Inflammatory macrophage (primary cell): ENCODE results near the gene PPM1H.
"Not testable (repeated sequence)": the region's sequence is repeated elsewhere in the genome, so short reads cannot be mapped to it uniquely, and the experiment has no call there.

Source experiments
- DNase-seq, 2 donors: peaks; one replicate each; pipeline ENCODE4 v3.0.0-alpha.2; 2020 to 2022

Gene PPM1H

DNA sequence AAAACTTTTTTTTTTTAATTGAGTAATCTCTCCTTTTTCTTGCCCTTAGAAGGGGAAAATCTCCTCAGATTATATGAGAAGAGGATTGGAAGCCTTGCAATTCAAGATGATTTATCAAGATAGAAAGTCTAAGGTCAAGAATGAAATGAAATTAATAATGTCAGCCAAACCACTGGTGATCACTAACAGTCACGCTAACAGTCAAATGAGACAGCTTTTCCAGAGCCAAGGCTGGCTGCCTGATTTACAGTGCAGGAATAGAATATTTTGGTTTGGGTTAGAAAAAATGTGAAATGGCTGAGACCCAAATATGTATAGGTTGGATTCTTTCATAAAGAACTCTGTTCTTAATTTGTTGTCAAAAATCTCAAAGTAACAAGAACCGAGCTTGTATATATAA lies 204.3 kb downstream of the PPM1H start:
- DNase-seq = no peak

DNA sequence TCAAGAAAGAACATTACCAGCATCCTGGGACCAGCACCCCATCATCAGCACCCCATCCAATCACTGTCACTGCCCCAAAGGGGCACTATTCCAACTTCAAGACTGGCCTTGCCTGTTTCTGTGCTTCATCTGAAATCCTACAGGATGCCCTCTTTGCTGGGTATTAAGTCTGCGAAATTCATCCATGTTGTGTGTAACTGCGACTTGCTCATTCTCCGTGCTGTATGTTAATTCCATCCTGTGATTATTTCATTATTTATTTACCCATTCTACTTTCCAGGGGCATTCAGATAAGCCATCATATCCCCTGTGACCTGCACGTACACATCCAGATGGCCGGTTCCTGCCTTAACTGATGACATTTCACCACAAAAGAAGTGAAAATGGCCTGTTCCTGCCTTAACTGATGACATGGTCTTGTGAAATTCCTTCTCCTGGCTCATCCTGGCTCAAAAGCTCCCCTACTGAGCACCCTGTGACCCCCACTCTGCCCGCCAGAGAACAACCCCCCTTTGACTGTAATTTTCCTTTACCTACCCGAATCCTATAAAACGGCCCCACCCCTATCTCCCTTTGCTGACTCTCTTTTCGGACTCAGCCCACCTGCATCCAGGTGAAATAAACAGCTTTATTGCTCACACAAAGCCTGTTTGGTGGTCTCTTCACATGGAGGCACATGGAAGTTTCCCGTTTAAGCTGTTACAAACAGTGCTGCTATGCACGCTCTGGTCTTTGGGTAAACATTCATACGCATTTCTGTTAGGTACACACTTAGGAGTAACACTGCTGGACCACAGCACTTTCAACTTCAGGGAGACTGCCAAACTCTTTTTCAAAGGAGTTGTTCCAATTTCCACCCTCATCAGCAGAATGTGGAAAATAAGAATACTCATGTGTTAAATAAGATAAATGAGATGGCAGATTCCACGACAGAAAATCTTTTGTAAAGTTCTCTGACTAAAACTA lies 205.1 kb downstream of the PPM1H start:
- not testable (repeated sequence) for DNase-seq

DNA sequence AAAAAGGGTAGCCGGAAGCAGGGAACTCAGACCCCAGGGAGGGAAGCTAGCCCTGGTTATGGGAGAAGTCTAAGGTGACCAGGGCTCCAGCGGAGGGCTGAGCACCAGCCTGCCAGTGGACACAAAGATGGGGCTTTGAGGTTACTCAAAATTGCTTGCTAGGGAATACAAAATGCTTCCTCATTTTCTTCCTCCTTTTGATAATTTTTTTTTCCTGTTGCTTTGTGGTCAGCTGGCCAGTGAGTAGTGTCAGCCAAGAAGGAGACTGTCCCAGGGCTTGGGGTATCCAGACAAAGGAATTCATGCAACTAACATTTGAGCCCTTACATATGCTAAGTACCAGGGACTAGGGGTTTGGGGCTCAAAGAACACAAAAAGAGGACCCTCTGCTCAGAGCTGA lies 206.2 kb downstream of the PPM1H start:
- peak in 1 of 2 donors; percentile 71 for DNase-seq

DNA sequence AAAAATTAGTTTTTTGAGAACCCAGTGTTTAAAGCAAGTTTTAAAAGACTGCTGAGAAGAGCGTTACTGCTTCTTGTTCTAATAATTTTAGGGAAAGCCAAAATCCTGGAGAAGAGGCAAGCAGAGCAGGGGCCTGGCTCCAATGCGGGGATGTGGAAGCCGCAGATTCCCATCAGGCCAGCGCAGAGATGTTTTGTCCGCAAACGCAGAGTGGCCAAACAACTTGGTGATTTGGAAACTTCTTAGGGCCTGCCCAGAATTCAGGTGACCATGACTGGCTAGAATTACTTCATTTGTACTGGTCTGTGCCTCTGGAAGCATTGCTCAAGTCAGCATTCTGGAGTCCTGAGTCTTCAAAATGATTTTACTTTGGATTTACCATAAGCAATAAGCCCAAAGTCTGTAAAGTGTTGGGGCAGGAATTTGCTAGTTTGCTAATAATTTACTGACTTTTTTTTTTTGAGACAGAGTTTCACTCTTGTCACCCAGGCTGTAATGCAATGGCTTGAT lies 208.4 kb downstream of the PPM1H start:
- DNase-seq = peak in 1 of 2 donors; percentile 23

DNA sequence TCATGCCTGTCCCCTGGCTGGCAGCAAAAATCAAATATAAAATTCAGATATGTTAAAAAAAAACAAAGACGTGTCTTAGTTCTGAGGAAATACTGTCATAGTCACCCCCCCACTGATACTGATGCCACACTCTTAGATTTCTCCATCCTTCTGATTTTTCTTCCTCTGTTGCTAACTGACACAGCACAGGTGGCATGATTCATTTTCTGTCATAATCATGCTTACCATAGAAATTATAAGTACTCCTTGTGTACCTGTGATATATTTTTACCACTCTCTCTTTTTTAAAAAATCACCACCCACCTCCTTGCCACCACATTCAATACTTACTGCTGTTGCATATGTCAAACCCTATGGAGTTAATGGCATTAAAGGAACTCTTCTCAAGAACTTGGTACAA lies 209.2 kb downstream of the PPM1H start:
- DNase-seq = no peak

DNA sequence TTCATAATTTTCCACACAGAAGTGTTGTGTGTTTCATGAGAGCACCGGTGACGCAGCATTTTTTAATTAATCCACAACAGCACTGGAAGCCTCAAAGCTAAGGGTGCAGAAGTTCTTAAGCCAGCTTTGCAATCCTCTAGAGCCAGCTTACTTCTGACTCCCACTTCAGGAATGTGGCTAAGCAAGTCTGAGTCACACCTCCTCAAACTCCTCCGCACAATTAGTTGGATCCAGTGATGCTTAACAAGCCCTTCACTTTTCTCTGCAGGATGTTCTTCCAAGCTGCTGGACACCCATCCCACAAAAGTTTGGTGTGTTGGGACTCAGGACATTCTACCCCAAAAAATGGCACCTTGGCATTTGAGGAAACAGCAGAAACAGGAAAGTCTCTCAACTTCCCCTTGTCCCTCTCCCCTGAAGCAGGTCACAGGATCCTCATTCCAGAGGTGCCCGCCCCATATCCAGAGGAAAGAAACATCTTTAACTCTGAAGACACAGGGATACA lies 210.0 kb downstream of the PPM1H start:
- peak; percentile 22 to 67 for DNase-seq

DNA sequence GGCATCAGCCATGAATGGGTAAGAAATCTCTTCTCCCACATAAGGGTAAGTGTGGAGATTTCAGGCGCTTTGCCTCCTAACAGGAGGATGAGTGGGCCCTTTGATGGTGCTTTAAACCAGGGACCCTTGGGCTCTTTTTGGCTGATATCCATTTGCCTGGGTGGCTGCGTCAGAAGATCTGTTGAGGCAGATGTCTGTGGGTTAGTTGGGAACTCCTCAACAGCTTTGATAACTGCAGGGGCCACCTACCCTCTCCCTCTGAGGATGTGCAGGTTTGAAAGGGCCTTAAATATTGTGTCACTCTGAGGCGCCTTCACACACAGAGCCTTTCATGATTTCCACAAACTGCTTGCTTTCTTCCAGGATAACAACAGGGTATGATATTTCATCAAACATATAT lies 210.7 kb downstream of the PPM1H start:
- no peak for DNase-seq

DNA sequence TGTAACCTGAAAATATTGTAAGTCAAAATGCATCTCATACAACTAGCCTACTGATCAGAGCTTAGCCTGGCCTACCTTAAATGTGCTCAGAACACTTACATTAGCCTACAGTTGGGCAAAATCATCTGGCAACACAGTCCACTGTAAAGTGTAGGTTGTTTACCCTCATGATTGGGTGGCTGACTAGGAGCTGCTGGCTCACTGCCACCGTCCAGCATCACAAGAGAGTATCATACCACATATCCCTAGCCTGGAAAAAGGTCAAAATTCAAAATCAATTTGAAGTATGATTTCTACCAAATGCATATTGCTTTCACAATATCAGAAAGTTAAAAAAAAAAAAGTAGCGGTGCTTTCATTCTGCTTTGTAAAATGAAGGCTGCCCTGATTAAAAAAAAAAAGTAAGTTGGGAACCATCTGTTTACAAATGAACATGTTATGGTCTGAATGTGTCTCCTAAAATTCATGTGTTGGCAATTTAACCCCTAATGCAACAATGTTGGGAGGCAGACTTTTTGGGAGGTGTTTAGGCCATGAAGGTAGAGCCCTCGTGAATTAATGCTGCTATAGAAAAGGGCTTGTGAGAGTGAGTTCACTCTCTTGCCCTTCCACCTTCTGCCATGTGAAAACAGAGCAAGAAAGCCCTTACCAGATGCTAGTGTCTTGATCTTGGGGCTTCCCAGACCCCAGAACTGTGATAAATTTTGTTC lies 211.8 kb downstream of the PPM1H start:
- no peak for DNase-seq

DNA sequence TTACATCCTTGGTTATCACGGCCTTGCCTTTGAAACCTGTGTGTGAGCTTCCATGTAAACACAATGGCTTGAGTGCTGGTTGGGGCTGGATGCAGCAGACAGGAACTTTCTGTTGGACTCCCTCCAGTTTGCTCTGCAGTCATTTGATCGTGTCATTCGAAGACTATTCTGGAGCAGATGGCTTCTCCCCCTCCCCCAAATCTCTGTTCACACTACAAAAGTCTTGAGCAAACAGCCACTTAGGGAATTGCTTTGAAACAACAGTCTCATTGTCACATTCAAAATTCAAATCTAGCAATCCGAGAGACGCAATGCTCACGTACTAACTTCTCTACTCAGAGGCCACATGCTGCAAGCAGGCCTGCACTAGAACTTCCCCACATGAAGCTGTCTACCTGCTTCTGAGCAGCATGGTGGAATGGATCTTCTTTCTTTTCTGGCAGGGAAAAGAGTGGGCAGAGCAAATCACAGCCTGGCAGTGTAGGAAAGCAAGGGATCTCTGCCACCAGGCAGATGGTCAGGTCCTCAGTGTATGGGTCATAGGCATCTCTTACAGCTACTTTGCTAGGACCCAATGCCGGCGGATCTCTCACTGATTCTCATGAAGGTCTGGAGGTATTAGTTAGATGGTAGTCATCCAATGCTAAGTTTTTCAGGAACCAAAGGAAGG lies 214.2 kb downstream of the PPM1H start:
- DNase-seq = no peak

DNA sequence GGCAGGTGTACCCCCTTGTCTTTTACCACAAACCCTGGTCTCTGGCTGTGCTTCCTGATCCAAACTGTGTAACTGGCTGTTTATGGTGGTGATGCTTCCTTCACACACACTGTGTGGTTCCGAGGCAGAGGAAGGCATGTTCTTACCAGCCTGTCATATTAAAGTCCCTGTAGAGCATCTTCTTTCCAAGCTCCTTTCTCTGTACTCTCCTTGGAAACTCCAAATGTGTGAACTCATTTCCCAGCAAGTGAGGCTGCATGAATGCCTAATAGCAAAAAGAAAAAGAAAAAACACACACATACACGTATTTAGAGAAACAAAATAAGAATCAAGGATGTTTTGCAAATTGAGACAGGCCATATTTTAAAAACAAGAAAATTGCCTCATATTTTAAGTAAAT lies 214.9 kb downstream of the PPM1H start:
- no peak for DNase-seq

DNA sequence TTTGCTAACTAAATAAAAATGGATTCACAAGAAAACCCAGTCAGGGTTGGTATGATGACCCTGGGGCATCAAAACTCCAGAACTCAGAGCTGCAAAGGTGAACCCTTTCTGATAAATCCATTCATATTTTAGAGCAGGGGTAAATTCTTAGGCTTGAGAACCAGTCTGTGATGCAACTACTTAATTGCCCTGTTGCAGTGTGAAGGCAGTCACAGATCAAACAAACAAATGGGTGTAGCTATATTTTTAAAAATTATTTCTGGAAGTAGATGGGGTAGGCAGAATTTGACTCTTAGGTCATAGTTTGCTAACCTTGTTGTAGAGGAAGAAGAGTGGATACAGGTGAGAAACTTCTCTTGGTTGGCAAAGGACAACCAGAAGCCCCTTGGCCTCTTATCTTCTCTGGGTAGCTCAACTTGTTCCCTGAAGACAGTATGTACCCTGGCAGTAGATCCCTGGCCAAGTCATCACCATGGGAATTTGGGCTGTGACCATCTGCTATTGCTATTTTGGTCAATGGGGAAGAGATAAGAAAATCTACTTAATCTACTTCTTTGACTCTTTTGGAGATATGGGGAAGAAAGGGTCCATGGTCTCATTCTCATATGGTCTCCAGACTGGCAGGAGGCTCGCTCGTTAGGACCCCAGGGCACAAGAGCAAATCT lies 216.1 kb downstream of the PPM1H start:
- no peak for DNase-seq

DNA sequence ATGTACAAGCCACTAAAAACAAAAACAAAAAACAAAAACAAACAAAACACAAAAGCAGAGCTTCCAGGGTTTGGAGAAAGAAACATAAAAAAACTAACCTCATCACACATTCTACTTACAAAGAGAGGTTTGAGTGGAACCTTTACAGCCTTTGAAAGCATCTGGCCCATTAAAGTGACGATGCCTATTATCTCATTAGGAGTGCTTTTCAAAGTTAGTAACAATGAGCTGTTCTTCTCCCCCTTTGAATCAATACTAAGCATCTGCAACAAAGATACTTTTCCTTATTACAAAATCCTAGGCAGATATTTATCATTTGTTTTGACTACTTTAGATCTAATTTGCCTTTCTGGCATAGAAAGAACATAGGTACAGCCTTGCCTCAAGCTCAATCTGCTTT lies 217.3 kb downstream of the PPM1H start:
- DNase-seq = no peak

DNA sequence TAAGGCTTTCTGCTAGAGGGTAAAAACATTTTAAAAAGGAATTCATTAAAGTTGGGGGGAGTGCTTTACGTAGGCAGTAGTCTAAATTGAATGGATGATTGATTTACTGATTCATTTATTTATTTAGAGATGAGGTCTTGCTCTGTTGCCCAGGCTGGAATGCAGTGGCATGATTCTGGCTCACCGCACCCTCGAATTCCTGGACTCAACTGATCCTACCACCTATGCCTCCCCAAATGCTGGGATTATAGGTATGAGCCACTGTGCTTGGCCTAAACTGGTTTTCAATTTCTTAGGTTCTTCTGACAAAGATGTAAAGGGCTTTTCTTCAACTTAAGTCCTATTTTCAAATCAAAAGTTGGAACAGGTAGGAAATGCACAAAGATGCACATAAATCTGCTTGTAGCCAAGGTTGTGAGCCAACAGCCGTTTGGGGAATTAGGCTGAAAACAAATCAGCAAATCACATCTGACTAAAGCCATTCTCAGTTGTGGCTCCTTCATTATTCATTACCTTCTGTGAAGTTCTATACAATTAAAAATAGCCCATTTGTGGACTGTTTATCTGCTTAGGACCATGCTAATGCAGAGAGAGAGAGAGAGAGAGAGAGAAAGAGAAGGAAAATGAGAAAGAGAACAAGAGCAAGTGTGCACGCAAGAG lies 218.0 kb downstream of the PPM1H start:
- no peak for DNase-seq

DNA sequence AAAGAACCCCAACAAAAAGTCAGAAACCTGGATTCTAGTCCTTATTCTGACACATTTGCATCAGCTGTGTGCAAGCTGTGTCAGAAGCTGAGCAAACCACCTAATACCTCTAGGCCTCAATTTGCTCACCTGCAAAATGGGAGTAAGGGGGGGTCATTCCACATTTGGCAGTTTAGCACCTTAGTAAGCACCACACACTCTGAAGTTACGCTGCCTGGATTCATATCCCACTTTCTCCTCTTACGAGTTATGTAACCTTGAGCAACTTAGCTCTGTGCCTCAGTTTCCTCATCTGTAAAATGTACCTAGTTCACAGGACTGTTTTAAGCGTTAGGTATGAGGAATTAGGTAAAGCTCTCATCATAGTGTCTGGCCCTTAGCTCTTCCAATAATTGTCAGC lies 218.9 kb downstream of the PPM1H start:
- no peak for DNase-seq

DNA sequence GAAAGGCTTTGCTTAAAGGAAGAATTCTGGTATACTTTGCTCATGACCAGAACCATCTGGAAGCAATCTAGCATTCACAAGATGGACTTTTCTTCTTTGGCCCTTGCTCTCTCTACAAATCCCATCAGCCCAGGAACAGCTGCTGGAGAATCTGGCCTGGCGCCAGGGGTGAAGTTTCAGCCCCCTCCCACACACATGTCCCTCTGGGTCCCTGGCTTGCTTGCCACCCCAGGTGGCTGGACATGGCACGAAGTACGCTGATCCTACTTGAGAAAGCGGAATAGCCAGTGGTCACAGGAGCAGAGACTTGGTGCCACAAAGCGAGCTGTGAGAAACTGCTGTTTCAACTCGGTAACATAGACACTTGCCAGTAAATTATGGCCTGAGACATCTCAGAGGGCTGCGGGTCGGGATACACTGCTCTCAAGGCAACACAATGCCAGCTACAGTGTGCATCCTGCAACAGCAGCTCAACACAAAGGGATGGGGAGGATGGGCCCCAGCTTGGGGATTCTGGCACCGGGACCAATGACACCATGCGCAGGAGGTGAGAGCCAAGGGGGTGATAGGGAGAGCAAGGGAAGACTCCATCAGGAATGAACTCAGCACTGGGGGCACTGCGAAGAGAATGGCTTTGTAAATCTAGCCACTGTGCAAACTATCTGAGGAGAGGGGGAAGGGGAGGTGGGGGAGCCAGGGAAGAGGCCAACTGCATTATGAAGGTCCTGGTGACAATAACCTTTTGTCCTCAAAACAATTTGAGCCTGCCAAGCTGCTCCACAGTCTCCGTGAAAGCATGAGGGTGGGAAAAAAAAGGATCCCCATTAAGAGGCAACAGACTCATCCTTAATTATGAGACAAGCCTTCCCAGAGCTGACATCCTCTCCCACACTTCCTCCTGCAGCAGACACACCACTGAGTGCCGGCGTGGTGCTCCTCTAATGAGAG lies 219.9 kb downstream of the PPM1H start:
- DNase-seq = peak in 1 of 2 donors; percentile 31

DNA sequence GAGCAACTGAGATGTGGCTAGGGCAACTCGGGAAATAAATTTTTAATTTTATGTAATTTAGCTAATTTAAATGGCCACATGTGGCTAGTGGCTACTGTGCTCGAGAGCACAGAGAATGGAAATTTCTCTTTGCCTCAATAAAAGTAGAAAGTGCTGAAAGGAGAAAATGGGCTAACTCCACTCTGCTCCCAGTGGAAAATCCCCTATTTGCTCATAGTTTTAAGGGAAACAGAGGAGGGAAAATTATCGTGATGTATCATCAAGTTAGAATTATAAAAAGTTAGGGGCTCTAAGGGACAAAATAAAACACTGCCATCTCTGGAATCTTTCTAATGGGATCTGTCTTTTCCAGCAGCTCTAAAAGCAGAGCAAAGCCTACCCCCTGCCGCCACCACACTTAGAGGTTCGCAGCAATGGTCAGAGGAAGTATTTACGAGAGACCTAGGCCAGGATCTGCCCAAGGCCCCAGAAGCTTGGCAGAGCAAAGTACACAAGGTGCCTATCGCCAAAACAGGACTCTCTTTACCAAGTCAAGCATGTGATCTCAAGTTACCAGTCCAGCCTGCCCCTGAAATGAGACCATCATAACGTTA lies 220.7 kb downstream of the PPM1H start:
- no peak for DNase-seq

DNA sequence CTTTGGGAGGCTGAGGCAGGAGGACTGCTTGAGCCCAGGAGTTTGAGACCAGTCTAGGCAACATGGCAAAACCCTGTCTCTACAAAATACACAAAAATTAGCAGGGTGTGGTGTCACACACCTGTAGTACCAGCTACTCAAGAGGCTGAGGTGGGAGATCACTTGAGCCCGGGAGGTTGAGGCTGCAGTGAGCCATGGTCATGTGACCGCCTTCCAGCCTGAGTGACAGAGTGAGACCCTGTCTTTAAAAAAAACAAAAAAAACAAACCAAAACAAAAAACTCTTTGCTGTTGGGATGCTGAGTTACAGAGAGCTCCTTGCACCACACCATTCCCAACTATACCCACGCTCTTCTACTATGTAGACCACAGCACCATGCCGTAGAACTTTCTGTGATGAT lies 221.2 kb downstream of the PPM1H start:
- no peak for DNase-seq

DNA sequence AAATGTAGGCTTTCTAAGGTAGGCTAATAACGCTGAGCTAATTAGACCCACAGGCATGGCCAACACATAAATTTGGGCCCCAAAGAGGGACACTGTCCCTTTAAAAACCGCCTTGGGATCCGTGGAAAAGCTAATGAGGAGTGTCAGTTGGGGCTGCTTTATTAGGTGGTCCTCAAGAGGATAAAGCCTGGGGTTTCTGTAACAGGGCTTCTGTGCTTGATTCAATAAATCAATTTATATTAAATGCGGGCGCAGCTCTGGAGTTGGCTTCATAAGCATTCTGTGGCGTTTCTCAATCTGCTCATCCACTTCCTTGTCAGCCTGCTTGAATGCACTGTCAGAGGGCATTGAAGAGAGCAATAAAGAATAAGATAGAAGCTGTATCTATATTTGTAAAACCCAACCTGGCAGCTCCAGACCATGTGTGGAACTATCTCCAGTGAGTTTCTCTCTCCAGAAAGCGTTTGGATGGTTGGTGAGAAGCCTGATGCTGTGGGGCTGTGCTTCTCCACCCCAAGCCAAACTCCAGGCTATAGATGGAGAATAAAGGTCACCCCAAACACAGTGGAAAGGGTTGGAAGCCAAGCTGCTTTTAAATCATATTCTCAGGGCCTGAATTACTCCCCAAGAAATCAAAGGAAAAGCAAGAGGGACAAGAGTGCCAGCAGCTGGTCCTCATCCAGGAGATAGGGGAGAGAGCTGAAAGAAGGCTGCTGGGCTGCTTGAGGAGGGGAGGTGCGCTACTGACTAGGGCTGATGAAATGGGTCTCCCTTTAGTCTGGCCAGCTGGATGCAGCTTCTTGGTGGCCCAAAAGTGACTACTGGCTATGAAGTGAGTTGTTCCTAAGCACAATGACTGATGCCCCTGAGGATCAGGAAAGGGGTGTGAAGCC lies 222.0 kb downstream of the PPM1H start:
- no peak for DNase-seq

DNA sequence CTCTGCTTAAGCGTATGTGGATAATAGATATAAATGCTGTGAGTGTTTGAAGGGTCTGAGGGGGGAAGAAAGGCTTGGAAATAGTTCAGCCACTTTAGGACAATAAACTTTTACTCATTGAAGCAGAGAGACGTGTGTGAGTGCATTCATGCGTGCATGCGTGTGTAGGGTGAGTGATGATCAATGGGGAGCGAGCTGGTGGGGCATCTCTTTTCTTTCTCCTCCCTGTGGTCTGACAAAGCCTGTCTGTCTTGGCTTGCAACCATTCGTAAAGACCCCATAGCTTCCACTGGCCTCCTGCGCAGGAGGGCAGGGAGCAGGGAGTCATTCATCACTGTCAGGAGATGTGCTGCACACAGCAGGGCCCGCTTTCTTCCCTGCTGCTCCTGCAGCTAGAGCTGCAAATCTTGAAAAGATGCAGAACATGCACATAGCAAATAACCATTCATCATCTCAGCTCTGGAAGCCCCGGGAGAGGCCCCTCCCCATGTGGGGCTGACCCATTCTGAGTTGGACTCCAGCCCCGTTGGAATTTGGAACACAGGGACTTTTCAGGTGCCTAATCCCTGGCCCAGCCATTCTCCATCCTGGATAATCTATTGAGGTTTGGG lies 223.2 kb downstream of the PPM1H start:
- DNase-seq = no peak
